ENCODE measurements around the gene FRYL. TPM values are rescaled to one million over a fixed set of nuclear protein-coding genes. Genes with fewer than 3 reads are reported as not detected.

Gene FRYL
- polyA plus RNA-seq, 1 donor from 2014 or later: 64.0 TPM

DNA sequence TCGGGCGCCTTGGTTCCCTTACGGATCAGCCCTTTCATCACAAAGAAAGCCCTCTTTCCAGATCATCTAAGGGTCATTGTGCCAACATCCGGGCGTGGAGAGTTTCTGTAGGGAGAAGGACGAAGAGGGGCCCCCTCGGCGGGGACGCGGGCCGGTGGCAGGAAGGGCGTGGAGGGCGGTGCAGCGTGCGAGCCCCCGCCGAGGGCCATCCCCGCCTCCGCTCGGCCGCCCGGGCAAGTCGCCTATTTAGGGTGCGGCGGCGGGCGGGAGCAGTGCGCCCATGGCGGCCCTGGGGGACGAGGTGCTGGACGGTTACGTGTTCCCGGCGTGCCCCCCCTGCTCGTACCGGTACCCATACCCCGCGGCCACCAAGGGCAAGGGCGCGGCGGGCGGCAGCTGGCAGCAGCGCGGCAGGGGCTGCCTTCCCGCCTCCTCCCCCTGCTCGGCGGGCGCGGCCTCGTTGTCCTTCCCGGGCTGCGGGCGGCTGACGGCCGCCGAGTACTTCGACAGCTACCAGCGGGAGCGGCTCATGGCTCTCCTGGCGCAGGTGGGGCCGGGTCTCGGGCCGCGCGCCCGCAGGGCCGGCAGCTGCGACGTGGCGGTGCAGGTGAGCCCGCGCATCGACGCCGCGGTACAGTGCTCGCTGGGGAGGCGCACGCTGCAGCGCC, 289.9 kb downstream of the FRYL start, which contains the start of gene ZAR1:
ZAR1 (plus strand) TSS at position 241 of the 668 bp plus-strand sequence; CDS start at position 281, 40 bp downstream.
- peaks cover 21% of the 10 kb centered on the region for H3K27me3 ChIP-seq (ENCODE audit: insufficient read depth, low read depth, low read length)
- no peaks in the 10 kb centered on the region for H3K36me3 ChIP-seq (ENCODE audit: insufficient read depth, low read length)
- no peak within 1 kb of the TSS for H3K4me2 ChIP-seq (ENCODE audit: low read length)
- TF ChIP-seq EZH2 (IDR thresholded peaks at IDR 0.05; ENCODE audit: borderline replicate concordance, insufficient read depth, low read length, poor library complexity, severe bottlenecking) (no peak), MXI1 (conservative IDR thresholded peaks at IDR 0.05; ENCODE audit: poor library complexity, severe bottlenecking) (no peak), POLR2AphosphoS5 (IDR thresholded peaks at IDR 0.05) (no peak), SMC3 (conservative IDR thresholded peaks at IDR 0.05; ENCODE audit: poor library complexity) (no peak), EP300 (conservative IDR thresholded peaks at IDR 0.05; ENCODE audit: poor library complexity, severe bottlenecking) (no peak), TAF1 (IDR thresholded peaks at IDR 0.05; ENCODE audit: low read depth) (no peak), RAD21 (conservative IDR thresholded peaks at IDR 0.05) (no peak)
- TF ChIP-seq, protein P1, sequence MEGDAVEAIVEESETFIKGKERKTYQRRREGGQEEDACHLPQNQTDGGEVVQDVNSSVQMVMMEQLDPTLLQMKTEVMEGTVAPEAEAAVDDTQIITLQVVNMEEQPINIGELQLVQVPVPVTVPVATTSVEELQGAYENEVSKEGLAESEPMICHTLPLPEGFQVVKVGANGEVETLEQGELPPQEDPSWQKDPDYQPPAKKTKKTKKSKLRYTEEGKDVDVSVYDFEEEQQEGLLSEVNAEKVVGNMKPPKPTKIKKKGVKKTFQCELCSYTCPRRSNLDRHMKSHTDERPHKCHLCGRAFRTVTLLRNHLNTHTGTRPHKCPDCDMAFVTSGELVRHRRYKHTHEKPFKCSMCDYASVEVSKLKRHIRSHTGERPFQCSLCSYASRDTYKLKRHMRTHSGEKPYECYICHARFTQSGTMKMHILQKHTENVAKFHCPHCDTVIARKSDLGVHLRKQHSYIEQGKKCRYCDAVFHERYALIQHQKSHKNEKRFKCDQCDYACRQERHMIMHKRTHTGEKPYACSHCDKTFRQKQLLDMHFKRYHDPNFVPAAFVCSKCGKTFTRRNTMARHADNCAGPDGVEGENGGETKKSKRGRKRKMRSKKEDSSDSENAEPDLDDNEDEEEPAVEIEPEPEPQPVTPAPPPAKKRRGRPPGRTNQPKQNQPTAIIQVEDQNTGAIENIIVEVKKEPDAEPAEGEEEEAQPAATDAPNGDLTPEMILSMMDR (IDR thresholded peaks at IDR 0.05; ENCODE audit: poor library complexity, severe bottlenecking): no peak
- TF ChIP-seq, protein P2, sequence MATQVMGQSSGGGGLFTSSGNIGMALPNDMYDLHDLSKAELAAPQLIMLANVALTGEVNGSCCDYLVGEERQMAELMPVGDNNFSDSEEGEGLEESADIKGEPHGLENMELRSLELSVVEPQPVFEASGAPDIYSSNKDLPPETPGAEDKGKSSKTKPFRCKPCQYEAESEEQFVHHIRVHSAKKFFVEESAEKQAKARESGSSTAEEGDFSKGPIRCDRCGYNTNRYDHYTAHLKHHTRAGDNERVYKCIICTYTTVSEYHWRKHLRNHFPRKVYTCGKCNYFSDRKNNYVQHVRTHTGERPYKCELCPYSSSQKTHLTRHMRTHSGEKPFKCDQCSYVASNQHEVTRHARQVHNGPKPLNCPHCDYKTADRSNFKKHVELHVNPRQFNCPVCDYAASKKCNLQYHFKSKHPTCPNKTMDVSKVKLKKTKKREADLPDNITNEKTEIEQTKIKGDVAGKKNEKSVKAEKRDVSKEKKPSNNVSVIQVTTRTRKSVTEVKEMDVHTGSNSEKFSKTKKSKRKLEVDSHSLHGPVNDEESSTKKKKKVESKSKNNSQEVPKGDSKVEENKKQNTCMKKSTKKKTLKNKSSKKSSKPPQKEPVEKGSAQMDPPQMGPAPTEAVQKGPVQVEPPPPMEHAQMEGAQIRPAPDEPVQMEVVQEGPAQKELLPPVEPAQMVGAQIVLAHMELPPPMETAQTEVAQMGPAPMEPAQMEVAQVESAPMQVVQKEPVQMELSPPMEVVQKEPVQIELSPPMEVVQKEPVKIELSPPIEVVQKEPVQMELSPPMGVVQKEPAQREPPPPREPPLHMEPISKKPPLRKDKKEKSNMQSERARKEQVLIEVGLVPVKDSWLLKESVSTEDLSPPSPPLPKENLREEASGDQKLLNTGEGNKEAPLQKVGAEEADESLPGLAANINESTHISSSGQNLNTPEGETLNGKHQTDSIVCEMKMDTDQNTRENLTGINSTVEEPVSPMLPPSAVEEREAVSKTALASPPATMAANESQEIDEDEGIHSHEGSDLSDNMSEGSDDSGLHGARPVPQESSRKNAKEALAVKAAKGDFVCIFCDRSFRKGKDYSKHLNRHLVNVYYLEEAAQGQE (IDR thresholded peaks at IDR 0.05; ENCODE audit: borderline replicate concordance): no peak
- H3K9me3 ChIP-seq (ENCODE audit: low read length): no peaks in the 10 kb centered on the region
- H3K4me3 ChIP-seq (ENCODE audit: low read length): peak within 1 kb of the TSS; percentile 39
- no peak within 1 kb of the TSS for H3K9ac ChIP-seq (ENCODE audit: low read length)
- peaks cover 31% of the 10 kb centered on the region for H3K79me2 ChIP-seq (replicated peaks; ENCODE audit: insufficient read depth, low read length)
- no peak within 1 kb of the TSS for H2AFZ ChIP-seq (ENCODE audit: low read depth, low read length)
- no peaks in the 10 kb centered on the region for H3K9me2 ChIP-seq (ENCODE audit: insufficient read depth, low read length)
- no peaks in the 10 kb centered on the region for H3F3A ChIP-seq (ENCODE audit: insufficient read depth, low read length, poor library complexity, severe bottlenecking)
- no peaks in the 10 kb centered on the region for H4K20me1 ChIP-seq (ENCODE audit: insufficient read depth)
- no peak within 1 kb of the TSS for H3K27ac ChIP-seq (ENCODE audit: low read length)

DNA sequence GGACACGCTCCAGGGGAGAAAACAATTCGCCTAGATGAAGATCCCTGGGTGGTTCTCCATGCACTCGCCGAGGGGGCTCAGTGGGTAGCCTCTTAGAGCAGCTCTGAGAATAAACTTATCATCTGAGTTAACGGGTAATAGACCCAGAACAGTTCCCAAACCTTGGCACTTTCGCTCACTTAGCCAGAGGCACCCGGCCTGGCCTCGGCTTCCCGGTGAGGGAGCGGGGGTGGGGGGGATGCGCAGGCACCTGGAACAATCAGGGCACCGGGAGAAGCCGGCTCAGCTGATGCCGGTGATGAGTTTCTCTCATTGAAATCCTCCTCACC, 290.4 kb downstream of the FRYL start:
- peak overlapping the region; percentile 39 for H3K4me3 ChIP-seq (ENCODE audit: low read length)
- TF ChIP-seq EP300 (conservative IDR thresholded peaks at IDR 0.05; ENCODE audit: poor library complexity, severe bottlenecking): no peak
- no peak for TF ChIP-seq POLR2AphosphoS5 (IDR thresholded peaks at IDR 0.05)
- TF ChIP-seq, protein P1 (IDR thresholded peaks at IDR 0.05; ENCODE audit: poor library complexity, severe bottlenecking): no peak
- no peak overlapping the region for H3K4me2 ChIP-seq (ENCODE audit: low read length)
- H4K20me1 ChIP-seq (ENCODE audit: insufficient read depth): no peaks in the 10 kb centered on the region
- peaks cover 21% of the 10 kb centered on the region for H3K27me3 ChIP-seq (ENCODE audit: insufficient read depth, low read depth, low read length)
- H3K9me2 ChIP-seq (ENCODE audit: insufficient read depth, low read length): no peaks in the 10 kb centered on the region
- no peaks in the 10 kb centered on the region for H3K36me3 ChIP-seq (ENCODE audit: insufficient read depth, low read length)
- H3K79me2 ChIP-seq (replicated peaks; ENCODE audit: insufficient read depth, low read length): peaks cover 36% of the 10 kb centered on the region
- H3K27ac ChIP-seq (ENCODE audit: low read length): no peak overlapping the region
- H3K9ac ChIP-seq (ENCODE audit: low read length): no peak overlapping the region
- no peaks in the 10 kb centered on the region for H3F3A ChIP-seq (ENCODE audit: insufficient read depth, low read length, poor library complexity, severe bottlenecking)
- no peaks in the 10 kb centered on the region for H3K9me3 ChIP-seq (ENCODE audit: low read length)
- H2AFZ ChIP-seq (ENCODE audit: low read depth, low read length): no peak overlapping the region
